ENCODE results near the gene TRAPPC2L. TPM values are rescaled to one million over a fixed set of nuclear protein-coding genes. Genes with fewer than 3 reads are reported as not detected.
A peak's percentile ranks its signal among the peaks of the same experiment; 100 is the strongest.

Gene TRAPPC2L
- total RNA-seq, 2 donors from 2014 or later, result 23.7 to 38.9 TPM

DNA sequence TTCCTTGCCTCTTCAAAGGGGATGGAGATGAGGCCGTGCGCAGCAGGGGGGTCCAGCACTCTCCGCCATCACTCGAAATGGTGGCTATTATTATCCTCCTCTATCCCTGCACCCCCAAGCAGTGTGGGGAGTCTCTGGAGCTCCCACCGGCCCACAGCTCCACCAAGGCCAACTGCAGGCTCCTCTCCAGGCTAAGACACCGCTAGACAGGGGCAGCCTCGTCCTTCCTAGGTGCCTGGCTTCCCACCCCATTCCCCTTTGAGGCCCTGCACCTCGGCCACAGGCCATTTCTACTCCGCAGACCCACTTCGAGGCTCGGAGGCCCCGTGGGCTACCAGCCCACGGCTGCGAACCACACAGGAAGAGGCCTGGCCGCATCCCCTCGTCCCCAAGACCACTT is 49.1 kb downstream of the TRAPPC2L start:
- no peak for DNase-seq (ENCODE audit: low spot score)
- Histone ChIP-seq H3K36me3 (no peaks in the 10 kb centered on the region), H3K27me3 (replicated peaks; ENCODE audit: insufficient read depth) (no peaks in the 10 kb centered on the region), H3K9me3 (no peaks in the 10 kb centered on the region), H3K27ac (no peak overlapping the region), H3K4me1 (replicated peaks) (no peaks in the 10 kb centered on the region), H3K4me3 (no peak overlapping the region)
- intact Hi-C loops (cut with DNase I), result no loop called here
- TF ChIP-seq POLR2A (IDR thresholded peaks at IDR 0.05) (no peak), POLR2AphosphoS5 (IDR thresholded peaks at IDR 0.05) (no peak)
- TF ChIP-seq, protein P1, sequence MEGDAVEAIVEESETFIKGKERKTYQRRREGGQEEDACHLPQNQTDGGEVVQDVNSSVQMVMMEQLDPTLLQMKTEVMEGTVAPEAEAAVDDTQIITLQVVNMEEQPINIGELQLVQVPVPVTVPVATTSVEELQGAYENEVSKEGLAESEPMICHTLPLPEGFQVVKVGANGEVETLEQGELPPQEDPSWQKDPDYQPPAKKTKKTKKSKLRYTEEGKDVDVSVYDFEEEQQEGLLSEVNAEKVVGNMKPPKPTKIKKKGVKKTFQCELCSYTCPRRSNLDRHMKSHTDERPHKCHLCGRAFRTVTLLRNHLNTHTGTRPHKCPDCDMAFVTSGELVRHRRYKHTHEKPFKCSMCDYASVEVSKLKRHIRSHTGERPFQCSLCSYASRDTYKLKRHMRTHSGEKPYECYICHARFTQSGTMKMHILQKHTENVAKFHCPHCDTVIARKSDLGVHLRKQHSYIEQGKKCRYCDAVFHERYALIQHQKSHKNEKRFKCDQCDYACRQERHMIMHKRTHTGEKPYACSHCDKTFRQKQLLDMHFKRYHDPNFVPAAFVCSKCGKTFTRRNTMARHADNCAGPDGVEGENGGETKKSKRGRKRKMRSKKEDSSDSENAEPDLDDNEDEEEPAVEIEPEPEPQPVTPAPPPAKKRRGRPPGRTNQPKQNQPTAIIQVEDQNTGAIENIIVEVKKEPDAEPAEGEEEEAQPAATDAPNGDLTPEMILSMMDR (IDR thresholded peaks at IDR 0.05), result no peak
- WGBS, result 88% methylated on average over 16 of the region's 16 CpGs

GRCh38 chr16:88906535-88907105 is 49.7 kb downstream of the TRAPPC2L start:
- Histone ChIP-seq H3K4me3 (no peak overlapping the region), H3K27me3 (replicated peaks; ENCODE audit: insufficient read depth) (no peaks in the 10 kb centered on the region), H3K9me3 (no peaks in the 10 kb centered on the region), H3K4me1 (replicated peaks) (no peaks in the 10 kb centered on the region), H3K27ac (no peak overlapping the region), H3K36me3 (no peaks in the 10 kb centered on the region)
- WGBS, result 89% methylated on average over 18 of the region's 22 CpGs
- no peak for DNase-seq (ENCODE audit: low spot score)
- TF ChIP-seq POLR2AphosphoS5 (IDR thresholded peaks at IDR 0.05), result no peak
- TF ChIP-seq POLR2A (IDR thresholded peaks at IDR 0.05), result no peak
- TF ChIP-seq, protein P1 (IDR thresholded peaks at IDR 0.05), result no peak
- intact Hi-C loops (cut with DNase I), result no loop called here

DNA sequence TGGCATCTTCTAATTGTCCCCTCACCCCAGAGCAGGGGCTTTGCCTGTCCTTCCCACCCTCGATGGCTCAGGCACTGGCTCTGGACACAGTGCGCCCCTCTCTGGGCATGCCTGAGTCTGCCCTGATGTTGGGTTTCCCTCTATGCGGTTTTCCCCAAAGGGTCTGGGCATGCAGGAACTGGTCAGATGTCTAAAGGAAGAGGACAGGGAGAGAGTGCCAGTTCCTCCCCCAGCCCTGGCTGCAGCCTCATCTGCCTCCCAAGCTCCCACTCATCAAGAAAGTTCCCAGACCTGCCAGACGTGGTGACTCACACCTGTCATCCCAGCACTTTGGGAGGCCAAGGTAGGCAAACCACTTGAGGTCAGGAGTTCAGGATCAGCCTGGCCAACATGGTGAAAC is 50.8 kb downstream of the TRAPPC2L start:
- 32% methylated on average over 4 of the region's 4 CpGs for WGBS
- no peak for DNase-seq (ENCODE audit: low spot score)
- intact Hi-C loops (cut with DNase I), result no loop called here
- Histone ChIP-seq H3K27me3 (replicated peaks; ENCODE audit: insufficient read depth) (no peaks in the 10 kb centered on the region), H3K27ac (no peak overlapping the region), H3K36me3 (no peaks in the 10 kb centered on the region), H3K4me3 (no peak overlapping the region), H3K9me3 (no peaks in the 10 kb centered on the region), H3K4me1 (replicated peaks) (no peaks in the 10 kb centered on the region)
- TF ChIP-seq POLR2A (IDR thresholded peaks at IDR 0.05) (no peak), POLR2AphosphoS5 (IDR thresholded peaks at IDR 0.05) (peak; percentile 17)
- TF ChIP-seq, protein P1 (IDR thresholded peaks at IDR 0.05), result peak in 1 of 4 experiments; percentile 8

DNA sequence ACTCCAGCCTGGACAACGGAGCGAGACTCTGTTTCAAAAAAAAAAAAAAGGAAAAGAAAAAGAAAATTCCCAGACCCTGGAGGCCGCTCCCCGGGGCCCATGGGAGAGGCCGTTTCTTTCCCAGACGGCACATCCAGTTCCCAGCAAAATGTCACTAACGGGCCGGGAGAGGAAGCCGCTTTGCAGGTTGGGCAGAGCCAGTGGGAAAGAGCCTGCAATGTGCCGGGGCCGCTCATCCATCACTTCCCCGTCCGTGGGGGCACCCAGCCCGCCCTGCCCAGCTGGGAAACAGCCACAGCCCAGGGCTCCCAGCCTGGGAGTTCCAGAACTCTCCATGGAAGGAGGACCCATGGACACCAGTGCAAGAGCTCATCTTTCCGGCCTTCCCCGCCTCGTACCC is 51.4 kb downstream of the TRAPPC2L start:
- Histone ChIP-seq H3K4me3 (no peak overlapping the region), H3K27me3 (replicated peaks; ENCODE audit: insufficient read depth) (no peaks in the 10 kb centered on the region), H3K27ac (no peak overlapping the region), H3K36me3 (no peaks in the 10 kb centered on the region), H3K4me1 (replicated peaks) (no peaks in the 10 kb centered on the region), H3K9me3 (no peaks in the 10 kb centered on the region)
- intact Hi-C loops (cut with DNase I), result no loop called here
- 84% methylated on average over 16 of the region's 17 CpGs for WGBS
- no peak for DNase-seq (ENCODE audit: low spot score)
- TF ChIP-seq POLR2A (IDR thresholded peaks at IDR 0.05) (no peak), POLR2AphosphoS5 (IDR thresholded peaks at IDR 0.05) (no peak)
- TF ChIP-seq, protein P1 (IDR thresholded peaks at IDR 0.05), result no peak

DNA sequence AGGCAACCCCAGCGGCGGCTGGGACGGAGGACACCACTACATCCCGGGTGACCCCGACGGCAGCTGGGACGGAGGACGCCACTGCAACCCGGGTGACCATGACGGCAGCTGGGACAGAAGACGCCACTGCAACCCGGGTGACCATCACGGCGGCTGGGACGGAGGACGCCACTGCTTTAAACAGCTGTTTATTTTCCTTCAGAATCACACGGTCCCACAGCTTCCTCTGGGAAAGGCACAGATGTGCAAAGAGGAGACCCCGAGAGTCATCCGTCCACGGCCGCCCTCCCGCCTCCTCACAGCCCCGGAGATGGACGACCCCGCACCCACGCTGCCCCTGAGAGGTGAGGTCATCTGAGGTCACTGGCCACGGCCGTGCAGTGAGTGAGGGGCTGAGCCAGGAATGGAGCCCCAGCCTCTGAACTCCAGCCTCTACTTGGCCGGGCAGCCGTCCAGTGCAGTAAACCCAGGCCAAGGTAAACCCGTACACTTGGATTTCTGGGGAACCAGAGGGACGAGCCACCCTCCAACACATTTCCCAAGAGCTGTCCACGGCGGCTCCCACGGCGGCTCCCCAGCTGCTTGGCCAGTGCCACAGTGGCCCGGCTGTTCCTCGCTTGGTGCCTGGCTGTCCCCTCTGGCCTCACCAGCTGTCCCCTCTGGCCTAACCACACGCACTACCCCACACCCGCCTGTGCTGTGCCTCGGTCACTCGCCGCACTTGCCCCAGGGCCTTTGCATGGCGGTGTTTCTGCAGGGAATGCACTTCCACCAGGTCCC is 52.7 kb downstream of the TRAPPC2L start:
- DNase-seq (ENCODE audit: low spot score), result no peak
- intact Hi-C loops (cut with DNase I), result no loop called here
- Histone ChIP-seq H3K4me3 (no peak overlapping the region), H3K36me3 (no peaks in the 10 kb centered on the region), H3K27me3 (replicated peaks; ENCODE audit: insufficient read depth) (no peaks in the 10 kb centered on the region), H3K27ac (no peak overlapping the region), H3K9me3 (no peaks in the 10 kb centered on the region), H3K4me1 (replicated peaks) (no peaks in the 10 kb centered on the region)
- 85% methylated on average over 43 of the region's 44 CpGs for WGBS
- no peak for TF ChIP-seq POLR2A (IDR thresholded peaks at IDR 0.05)
- no peak for TF ChIP-seq POLR2AphosphoS5 (IDR thresholded peaks at IDR 0.05)
- TF ChIP-seq, protein P1 (IDR thresholded peaks at IDR 0.05), result no peak
